GM20431 (cell line): ENCODE data around the gene HMGN1.

Experiments used
- in situ Hi-C: fragments of 300-500 bp; cut with MseI, MboI; formaldehyde crosslinking; loops from one replicate; pipeline ENCODE4 v1.15.0; 2020; ENCODE audit warnings: low sequenced_read_pairs; ENCODE audit not compliant: unreplicated experiment

Gene HMGN1

DNA sequence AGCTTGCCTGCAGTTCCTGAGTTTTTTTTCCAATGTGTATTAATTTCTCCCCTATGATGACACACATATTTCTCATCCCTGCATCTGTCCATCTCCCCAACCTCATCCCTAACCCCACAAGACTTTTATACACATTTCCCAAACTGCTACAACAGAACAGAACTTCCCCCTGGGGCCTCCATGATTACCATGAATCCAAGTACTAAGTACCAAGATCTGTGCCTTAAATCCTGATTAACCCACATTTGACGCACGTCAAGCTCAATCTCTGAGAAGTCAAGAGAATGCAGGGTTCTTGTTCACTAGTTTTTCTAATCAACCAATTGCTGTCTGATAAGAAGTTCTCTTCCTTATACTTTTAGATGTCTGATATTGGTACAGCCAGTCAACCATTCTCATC lies 9.7 kb downstream of the HMGN1 start:
- in situ Hi-C loops, result no loop called here

GRCh38 chr21:39336457-39337008 lies 12.4 kb downstream of the HMGN1 start:
- in situ Hi-C loops, result no loop called here

GRCh38 chr21:39334611-39335010 lies 14.3 kb downstream of the HMGN1 start:
- in situ Hi-C loops, result no loop called here

DNA sequence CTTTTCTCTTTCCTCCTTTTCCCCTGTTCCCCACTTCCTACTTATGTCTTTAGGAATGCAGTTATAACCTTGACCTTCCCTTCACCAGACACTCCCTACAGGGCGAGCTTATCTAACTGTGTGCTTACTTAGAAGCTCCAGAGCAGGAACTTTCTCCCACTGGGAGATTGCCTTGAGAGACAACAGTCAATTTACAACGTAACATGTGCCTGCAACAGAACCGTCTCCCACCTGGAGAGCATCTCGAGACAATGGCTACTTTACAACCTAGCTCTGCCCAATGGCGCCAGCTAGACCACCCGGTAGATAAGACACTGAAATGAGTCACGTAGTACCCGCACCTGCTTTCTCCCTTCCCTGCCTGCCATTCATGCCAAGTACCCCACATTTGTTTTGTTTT lies 16.7 kb downstream of the HMGN1 start:
- in situ Hi-C loops, result no loop called here

DNA sequence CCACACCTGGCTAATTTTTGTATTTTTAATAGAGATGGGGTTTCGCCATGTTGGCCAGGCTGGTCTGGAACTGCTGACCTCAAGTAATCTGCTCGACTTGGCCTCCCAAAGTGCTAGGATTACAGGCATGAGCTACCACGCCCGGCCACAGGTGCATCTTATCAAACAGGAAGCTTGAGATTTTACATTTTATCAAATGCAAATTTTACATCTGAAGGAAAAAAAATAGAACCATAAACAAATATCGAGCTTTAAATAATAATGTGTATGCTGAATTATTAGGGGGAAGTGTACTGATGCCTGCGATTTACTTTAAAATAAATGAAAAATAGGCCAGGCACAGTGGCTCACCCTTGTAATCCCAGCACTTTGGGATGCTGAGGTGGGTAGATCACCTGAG lies 18.9 kb downstream of the HMGN1 start:
- in situ Hi-C loops, result no loop called here

DNA sequence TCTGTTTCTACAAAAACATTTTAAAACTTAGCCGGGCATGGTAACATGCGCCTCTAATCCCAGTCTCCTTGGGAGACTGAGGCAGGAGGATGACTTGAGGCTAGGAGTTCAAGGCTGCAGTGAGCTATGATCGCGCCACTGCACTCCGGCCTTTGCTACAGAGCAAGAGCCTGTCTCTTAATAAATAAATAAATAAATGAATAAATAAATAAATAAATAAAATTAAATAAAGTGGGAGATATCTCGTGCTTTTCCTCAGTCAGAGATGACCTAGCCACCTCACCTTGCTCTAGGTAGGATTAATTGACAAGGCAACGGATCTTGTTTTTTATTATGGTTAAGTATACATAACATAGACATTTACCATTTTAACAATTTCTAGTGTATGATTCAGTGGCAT lies 21.2 kb downstream of the HMGN1 start:
- in situ Hi-C loops, result no loop called here

DNA sequence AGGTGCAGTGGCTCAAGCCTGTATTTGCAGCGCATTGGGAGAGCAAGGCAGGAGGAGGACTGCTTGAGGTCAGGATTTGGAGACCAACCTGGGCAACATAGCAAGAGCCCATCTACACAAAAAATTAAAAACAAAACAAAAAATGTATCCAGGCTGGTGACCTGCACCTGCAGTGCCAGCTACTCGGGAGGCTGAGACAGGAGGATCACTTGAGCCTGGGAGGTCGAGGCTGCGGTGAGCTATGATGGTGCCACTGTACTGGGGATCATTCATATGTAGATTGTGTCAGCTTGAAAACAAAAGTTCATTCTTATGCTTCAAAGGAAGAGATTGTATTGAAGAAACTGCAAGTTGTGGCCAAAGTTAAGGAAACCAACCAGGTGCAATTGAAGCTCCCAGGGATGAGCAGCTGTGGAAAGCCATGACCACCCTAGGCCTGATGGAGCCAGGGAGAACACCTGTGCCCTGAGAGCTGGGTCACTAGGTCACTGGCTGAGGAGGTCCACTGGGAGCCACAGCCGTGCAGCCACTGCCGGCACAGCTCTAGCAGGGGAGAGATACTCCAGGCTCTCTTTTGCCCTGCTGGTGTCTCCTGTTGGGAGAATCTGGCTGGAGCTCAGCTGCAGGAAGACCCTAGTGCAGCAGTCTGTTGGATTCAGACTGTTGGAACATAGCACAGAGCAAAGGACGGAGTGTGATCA lies 22.1 kb downstream of the HMGN1 start:
- in situ Hi-C loops, result no loop called here

DNA sequence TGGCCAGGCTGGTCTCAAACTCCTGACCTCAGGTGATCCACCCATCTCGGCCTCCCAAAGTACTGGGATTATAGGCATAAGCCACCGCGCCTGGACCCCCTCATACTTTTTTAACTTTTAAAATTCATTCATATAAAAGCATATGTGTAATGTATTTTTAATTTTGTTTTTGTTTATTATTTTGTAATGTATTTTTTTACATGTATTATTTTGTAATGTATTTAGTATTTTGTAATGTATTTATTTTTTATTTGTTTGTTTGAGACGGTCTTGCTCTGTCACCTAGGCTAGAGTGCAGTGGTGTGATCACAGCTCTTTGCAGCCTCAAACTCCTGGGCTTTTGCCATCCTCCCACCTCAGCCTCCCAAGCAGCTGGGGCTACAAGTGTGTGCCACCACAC lies 23.4 kb downstream of the HMGN1 start:
- in situ Hi-C loops, result no loop called here

GRCh38 chr21:39321424-39321823 lies 27.5 kb downstream of the HMGN1 start:
- in situ Hi-C loops, result no loop called here

DNA sequence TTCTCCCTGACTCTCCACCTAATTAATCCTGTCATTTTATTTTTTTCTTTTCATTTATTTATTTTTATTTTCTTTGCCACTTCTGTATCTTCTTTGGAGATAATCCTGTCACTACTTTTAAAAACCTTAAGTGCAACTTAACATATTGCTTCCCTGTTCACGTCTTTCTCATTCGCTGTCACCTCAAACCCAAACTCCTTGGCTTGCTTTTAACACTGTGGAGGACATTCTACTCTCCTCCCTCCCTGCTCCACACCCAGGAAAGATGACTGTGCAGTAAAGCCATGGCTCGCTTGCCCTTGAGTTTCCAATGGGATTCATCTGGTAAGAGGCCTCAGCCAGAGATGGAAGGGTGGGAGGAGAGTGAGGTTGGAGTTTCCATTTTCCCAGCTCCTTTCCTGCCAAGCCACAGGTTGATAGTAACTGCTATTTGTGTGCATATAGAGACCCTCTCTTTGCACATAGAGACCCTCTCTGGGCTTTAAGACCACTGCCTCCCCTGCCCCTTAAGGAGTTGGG lies 29.0 kb downstream of the HMGN1 start:
- in situ Hi-C loops, result no loop called here

GRCh38 chr21:39319251-39319756 lies 29.6 kb downstream of the HMGN1 start:
- in situ Hi-C loops, result no loop called here

- in situ Hi-C loops, result no loop called here
Observed at GRCh38 chr21:39318091-39318959, 30.6 kb downstream of the HMGN1 start.

DNA sequence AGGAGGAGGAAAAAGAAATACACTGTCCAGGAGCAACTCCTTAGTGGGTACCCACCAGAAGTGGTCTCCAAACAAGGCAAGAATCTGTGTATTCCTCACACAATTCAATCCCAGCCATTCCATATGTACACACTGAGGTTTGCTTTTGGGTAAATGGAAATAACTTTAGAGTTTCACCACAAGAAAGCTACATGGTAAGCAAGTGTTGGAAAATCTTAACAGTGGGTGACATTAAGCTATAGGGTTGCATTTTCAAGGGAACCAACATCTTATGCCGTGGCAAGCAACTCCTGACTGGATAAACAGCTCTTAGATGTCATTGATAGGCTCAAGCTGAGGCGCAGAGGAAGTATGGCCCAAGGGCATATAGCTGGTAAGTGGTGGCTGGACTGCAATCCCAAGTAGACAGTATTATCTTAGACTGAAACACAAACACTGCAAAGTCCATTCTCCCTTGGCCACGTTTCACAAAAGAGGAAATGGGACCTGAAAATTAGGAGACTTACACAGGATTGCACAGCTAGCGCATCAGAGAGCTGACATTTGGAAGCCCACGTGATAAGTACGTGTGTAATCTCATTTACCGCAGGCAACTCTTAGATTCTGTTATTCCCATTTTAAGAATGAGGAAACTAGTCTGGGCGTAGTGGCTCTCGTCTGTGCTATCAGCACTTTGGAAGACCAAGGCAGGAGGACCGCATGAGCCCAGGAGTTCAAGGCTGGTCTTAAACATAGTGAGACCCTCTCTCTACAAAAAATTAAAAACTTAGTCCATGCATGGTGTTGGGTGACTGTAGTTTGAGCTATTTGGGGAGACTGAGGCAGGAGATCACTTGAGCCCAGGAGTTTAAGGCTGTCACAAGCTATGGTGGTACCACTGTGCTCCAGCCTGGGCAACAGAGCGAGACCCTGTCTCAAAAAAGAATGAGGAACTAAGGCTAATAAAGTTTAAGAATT lies 31.5 kb downstream of the HMGN1 start:
- in situ Hi-C loops, result no loop called here

DNA sequence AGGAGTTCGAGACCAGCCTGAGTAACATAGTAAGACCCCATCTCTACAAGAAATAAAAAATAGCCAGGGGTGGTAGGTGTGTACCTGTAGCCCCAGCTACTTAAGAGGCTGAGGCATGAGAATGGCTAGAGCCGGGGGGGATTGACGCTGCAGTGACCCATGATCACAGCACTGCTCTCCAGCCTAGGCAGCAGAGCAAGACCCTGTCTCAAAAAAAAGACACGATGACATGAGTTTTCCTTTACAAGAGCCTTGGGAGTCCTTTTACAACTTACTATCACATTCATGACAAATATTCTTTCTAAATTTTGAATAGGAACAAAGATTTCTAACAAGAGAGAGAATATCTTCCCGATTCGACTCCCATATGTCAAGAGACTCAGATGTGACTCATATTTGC lies 32.2 kb downstream of the HMGN1 start:
- in situ Hi-C loops, result no loop called here

DNA sequence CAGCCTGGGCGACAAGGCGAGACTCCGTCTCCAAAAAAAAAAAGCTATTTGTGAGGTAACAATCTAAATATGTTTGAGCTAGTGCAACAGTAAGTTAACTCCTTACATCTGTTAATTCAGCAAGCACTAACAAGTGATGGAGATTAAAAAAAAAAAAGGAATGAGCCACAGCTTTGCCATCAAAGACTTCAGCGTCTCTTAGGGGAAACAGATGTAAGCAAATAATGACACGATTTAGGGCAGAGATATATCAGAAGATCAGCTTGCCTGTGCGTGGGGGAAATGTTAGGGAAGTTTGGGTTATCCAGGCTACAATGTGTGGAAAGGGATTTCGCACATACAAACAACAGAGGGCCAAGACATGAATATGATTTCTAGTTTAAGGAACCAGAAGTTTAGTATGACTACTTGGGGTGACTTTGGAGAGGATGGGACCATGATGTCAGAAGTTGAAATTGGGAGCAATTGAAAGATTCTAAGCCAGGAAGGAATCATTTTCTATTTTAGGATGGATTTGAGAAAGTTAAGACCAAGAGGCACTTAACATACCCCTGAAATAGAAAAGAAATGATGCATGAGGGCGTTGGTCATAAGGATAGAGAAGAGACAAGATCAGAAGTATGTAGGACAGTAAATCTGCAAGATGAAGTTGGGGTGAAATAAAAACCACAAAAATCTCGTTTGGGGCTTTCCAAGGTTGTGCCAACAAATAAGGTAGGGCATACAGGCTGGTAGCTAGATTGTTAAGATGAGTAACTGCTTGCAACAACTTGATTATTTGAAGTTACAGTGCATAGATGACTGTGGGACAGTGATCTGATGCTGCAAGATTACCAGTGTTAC lies 33.1 kb downstream of the HMGN1 start:
- in situ Hi-C loops, result no loop called here

DNA sequence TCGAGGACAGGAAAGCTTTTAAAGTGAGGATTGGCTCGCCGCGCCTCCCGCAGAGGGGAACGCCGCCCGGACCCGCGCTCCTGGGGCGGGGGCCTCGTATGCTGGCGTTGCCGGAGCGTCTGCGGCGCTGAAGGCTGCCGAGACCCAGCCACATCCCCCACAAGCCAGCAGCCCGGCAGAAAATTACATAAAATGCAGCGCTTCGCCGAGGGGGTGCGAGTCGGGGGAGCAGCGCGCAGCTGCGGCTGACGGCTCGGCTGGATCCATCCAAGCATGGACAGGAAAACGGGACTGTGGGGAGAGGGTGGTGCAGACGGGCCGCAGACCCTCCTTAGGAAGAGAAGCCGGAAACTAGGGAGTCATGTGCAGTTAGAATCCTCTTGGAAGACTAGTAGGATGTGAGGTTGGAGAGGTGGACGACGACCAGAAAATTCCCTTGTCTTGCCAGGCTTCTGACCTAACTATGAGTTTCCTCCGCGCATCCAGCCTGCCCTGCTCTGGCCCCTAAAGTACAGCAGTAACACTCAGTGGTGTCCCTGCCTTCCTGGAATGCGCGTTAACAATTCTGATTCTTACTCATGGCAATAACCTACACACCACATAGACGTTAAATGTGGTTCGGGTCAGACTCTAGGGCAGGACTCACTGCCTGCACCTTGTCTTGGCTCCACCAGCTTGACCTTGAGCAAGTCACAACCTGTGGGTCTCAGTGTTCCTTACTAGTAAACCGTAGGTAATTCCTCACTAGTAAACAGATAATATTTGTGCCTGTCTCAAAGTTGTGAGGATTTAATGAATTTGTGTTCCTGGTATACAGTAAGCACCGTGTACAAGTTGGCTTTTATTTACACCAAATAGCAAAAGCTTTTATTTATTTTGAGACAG lies 34.5 kb downstream of the HMGN1 start:
- in situ Hi-C loops, result no loop called here

DNA sequence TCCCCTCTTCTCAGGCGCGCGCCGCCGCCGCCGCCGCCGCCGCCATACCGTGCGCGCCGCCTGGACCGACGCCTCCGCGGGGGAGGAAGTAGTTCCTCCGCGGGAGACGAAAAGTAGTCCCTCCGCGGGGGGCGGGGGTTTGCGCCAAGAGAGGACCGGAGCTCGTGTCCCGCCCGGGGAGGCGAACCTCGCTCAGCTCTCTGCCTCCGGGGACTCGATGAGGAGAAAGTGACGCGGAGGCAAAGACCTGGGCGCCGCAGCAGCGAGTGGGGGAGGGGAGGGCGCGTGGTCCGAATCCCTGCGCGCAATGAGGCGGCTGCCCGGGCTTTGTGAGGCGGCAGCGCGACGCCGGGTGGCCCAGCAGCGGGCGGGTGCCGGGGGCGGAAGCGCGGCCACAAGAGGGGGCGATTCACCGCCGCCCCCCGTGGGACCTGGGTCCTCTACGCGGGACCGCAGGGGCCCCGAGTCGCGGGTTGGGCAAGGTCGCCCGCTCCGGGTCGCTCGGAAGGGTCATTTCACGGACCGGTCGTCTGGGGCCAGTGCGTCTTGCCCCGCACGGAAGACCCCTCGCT lies 35.2 kb downstream of the HMGN1 start, which contains the start of gene BRWD1:
Gene BRWD1 (minus strand): TSS at position 62 of the 572 bp plus-strand sequence. CDS start 141 bp downstream, outside the sequence.
- in situ Hi-C loops, result no loop called here
